ENCODE measurements around the gene NOM1. TPM values are rescaled to one million over a fixed set of nuclear protein-coding genes. Genes with fewer than 3 reads are reported as not detected.

Gene NOM1
- total and polyA plus RNA-seq, 4 donors: 8.3 to 33.6 (median 16.9) TPM

GRCh38 chr7:156944876-156945275 lies 4.6 kb upstream of the NOM1 start:
- no peak overlapping the region for H3K4me3 ChIP-seq
- TF ChIP-seq, protein P1, sequence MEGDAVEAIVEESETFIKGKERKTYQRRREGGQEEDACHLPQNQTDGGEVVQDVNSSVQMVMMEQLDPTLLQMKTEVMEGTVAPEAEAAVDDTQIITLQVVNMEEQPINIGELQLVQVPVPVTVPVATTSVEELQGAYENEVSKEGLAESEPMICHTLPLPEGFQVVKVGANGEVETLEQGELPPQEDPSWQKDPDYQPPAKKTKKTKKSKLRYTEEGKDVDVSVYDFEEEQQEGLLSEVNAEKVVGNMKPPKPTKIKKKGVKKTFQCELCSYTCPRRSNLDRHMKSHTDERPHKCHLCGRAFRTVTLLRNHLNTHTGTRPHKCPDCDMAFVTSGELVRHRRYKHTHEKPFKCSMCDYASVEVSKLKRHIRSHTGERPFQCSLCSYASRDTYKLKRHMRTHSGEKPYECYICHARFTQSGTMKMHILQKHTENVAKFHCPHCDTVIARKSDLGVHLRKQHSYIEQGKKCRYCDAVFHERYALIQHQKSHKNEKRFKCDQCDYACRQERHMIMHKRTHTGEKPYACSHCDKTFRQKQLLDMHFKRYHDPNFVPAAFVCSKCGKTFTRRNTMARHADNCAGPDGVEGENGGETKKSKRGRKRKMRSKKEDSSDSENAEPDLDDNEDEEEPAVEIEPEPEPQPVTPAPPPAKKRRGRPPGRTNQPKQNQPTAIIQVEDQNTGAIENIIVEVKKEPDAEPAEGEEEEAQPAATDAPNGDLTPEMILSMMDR (IDR thresholded peaks at IDR 0.05; ENCODE audit: control extremely low read depth, extremely low read depth): no peak
- H3K4me1 ChIP-seq (ENCODE audit: control insufficient read depth in 5 of 5, insufficient read depth in 5 of 5, low read length in 5 of 5): peaks cover 0 to 7% (median 0%) of the 10 kb centered on the region in 5 donors
- DNase-seq (no peak), ATAC-seq (ENCODE audit: insufficient read depth, low FRiP score) (no peak)
- no peak overlapping the region for H3K27ac ChIP-seq (ENCODE audit: low read depth in 1 of 2, low read length in 1 of 2)
- no peaks in the 10 kb centered on the region for H3K36me3 ChIP-seq (ENCODE audit: control insufficient read depth in 4 of 4, insufficient read depth in 4 of 4, low read length in 4 of 4)
- no peak overlapping the region for H3K9ac ChIP-seq (ENCODE audit: insufficient read depth in 1 of 2, low read length in 2 of 2)
- H3K9me3 ChIP-seq (ENCODE audit: control insufficient read depth in 4 of 4, insufficient read depth in 3 of 4, low read length in 3 of 4): peaks cover 0 to 5% (median 0%) of the 10 kb centered on the region in 4 donors
- WGBS, 2 donors: 55 to 64% methylated on average over 8 to 9 of the region's 9 CpGs
- peaks cover 0 to 20% (median 16%) of the 10 kb centered on the region in 3 donors for H3K27me3 ChIP-seq (ENCODE audit: control insufficient read depth in 3 of 3, insufficient read depth in 3 of 3, low read length in 2 of 3)

GRCh38 chr7:156947120-156947843 lies 2.2 kb upstream of the NOM1 start:
- DNase-seq (no peak), ATAC-seq (ENCODE audit: insufficient read depth, low FRiP score) (no peak)
- TF ChIP-seq, protein P1 (IDR thresholded peaks at IDR 0.05; ENCODE audit: control extremely low read depth, extremely low read depth): no peak
- 62 to 70% methylated on average over 12 of the region's 12 CpGs for WGBS, 2 donors
- H3K27ac ChIP-seq (ENCODE audit: low read depth in 1 of 2, low read length in 1 of 2): no peak overlapping the region
- H3K4me1 ChIP-seq (ENCODE audit: control insufficient read depth in 5 of 5, insufficient read depth in 5 of 5, low read length in 5 of 5): peaks cover 0 to 14% (median 14%) of the 10 kb centered on the region in 5 donors
- H3K27me3 ChIP-seq (ENCODE audit: control insufficient read depth in 3 of 3, insufficient read depth in 3 of 3, low read length in 2 of 3): peaks cover 0 to 20% (median 16%) of the 10 kb centered on the region in 3 donors
- peaks cover 0 to 3% (median under 1%) of the 10 kb centered on the region in 4 donors for H3K36me3 ChIP-seq (ENCODE audit: control insufficient read depth in 4 of 4, insufficient read depth in 4 of 4, low read length in 4 of 4)
- H3K9ac ChIP-seq (ENCODE audit: insufficient read depth in 1 of 2, low read length in 2 of 2): no peak overlapping the region
- no peak overlapping the region for H3K4me3 ChIP-seq
- no peaks in the 10 kb centered on the region for H3K9me3 ChIP-seq (ENCODE audit: control insufficient read depth in 4 of 4, insufficient read depth in 3 of 4, low read length in 3 of 4)

DNA sequence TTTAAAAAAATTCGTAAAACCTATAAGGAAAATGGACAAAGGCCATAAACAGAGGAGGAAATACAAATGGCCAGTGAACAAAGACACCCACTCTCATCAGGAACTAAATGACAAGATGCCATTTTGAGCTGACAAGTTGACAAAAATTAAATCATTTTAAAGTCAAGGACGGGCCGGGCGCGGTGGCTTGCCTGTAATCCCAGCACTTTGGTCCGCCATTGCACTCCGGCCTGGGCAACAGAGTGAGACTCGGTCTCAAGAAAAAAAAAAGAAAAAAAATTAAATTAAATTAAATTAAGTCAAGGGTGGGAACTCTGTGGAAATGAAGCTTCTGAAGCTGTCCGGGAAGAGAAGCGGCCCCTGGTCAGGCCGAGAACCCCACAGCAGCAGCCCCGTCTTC lies 1.2 kb upstream of the NOM1 start:
- H3K4me3 ChIP-seq: no peak overlapping the region
- no peak overlapping the region for H3K27ac ChIP-seq (ENCODE audit: low read depth in 1 of 2, low read length in 1 of 2)
- 91 to 92% methylated on average over 12 of the region's 12 CpGs for WGBS, 2 donors
- H3K9ac ChIP-seq (ENCODE audit: insufficient read depth in 1 of 2, low read length in 2 of 2): no peak overlapping the region
- ATAC-seq (ENCODE audit: insufficient read depth, low FRiP score): no peak
- peaks cover 0 to 14% (median 14%) of the 10 kb centered on the region in 3 donors for H3K27me3 ChIP-seq (ENCODE audit: control insufficient read depth in 3 of 3, insufficient read depth in 3 of 3, low read length in 2 of 3)
- no peak for DNase-seq
- H3K4me1 ChIP-seq (ENCODE audit: control insufficient read depth in 5 of 5, insufficient read depth in 5 of 5, low read length in 5 of 5): peaks cover 0 to 14% (median 14%) of the 10 kb centered on the region in 5 donors
- TF ChIP-seq, protein P1 (IDR thresholded peaks at IDR 0.05; ENCODE audit: control extremely low read depth, extremely low read depth): no peak
- peaks cover 7 to 10% (median 8%) of the 10 kb centered on the region in 4 donors for H3K36me3 ChIP-seq (ENCODE audit: control insufficient read depth in 4 of 4, insufficient read depth in 4 of 4, low read length in 4 of 4)
- no peaks in the 10 kb centered on the region for H3K9me3 ChIP-seq (ENCODE audit: control insufficient read depth in 4 of 4, insufficient read depth in 3 of 4, low read length in 3 of 4)
